Keratinocyte (primary cell): Measurements from ENCODE around the gene ANO8.

Source experiments
- CTCF ChIP-seq, 3 experiments: IDR thresholded peaks in 1 of 3; conservative IDR thresholded peaks in 1 of 3; optimal IDR thresholded peaks in 1 of 3; 2 replicates in 2 of 3; 3 replicates in 1 of 3; pipeline versions ENCODE3 to v1.5.1; 2011; ENCODE audit warnings: low read length in 3 of 3, mild to moderate bottlenecking in 3 of 3, moderate library complexity in 2 of 3, control low read depth in 1 of 3, inconsistent platforms in 1 of 3; ENCODE audit not compliant: insufficient read depth in 2 of 3; ENCODE audit errors: extremely low read depth in 1 of 3
- EZH2 ChIP-seq: IDR thresholded peaks from one replicate; pipeline ENCODE4 v1.6.1; 2012; ENCODE audit warnings: inconsistent platforms, mild to moderate bottlenecking, low read length, moderate library complexity

GRCh38 chr19:17370026-17370587 lies 35.5 kb upstream of the ANO8 start:
- TF ChIP-seq CTCF (optimal IDR thresholded peaks at IDR 0.05 in 1 of 3, IDR thresholded peaks at IDR 0.05 in 1 of 3, conservative IDR thresholded peaks at IDR 0.05 in 1 of 3; ENCODE audit: extremely low read depth in 1 of 3, insufficient read depth in 2 of 3, low read length in 3 of 3) = no peak
- TF ChIP-seq EZH2 = no peak
